HG02981 (cell line): ENCODE results near the gene NXPH1.

Experiments used
- ATAC-seq: cut with Tn5 transposase; IDR thresholded peaks from one replicate; pipeline ENCODE4 v1.9.1; 2021; ENCODE audit warnings: mild to moderate bottlenecking, moderate library complexity; ENCODE audit not compliant: unreplicated experiment

The NXPH1 gene

DNA sequence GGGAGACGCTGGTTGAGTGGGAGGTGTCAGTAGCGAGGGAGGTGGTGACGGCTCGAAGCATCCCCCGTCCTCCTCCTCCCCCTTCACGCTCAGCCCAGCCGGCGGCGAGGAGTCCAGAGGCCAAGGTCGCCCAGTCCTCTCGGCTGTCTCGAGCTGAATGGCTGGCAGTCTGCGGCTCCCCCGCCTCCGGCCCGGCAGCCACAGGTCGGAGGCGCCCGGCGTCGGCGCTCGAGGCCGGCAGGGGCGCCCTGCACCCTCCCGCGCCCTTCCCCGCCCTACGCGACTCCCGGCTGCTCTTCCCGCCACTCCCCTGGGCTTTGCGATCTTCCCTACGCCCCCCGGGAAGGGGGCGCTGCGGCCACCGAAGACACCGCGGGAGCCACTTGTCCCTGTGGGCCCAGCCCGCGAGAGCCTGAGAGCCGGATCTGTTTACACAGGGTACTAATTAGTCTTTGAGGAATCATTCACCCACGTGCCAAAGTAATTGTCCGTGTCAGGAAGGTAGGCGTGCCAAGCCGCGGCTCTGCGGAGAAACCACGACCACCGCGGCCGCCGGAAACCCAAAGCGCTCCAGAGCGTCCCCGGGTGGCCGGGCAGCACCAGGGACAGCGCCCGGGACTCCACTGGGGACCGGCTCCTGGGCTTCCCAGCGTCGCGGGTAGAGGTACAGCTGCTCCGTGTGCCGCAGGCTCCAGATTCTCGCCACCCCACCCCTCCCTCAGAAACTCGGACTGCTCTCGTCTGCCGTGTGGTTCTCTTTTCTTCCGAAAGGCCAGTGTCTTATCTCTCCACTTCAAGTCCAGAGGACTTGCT, at the start of gene NXPH1:
TSS of gene NXPH1 (plus strand) at position 133 of the 813 bp plus-strand sequence.
- ATAC-seq, result no peak

DNA sequence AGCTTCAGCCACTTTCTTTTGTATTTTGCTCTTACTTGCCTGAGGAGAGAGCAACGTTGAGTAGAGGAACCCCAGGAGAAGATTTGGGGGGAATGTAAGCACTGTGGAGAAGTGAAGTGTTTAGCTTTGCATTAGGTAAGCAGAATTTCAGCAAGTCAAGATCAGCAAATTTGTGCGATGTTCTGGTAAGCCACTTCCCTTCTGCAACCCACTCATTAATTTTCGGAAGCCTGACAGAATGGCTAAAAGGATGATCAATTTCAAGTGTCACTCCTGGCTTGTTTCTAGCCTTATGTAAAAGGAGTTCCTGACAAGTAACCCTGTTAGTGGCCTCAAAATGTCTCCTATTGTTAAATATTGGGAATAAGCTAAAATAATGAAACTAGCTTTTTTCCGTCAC, 48.5 kb upstream of the NXPH1 start:
- ATAC-seq, result no peak

DNA sequence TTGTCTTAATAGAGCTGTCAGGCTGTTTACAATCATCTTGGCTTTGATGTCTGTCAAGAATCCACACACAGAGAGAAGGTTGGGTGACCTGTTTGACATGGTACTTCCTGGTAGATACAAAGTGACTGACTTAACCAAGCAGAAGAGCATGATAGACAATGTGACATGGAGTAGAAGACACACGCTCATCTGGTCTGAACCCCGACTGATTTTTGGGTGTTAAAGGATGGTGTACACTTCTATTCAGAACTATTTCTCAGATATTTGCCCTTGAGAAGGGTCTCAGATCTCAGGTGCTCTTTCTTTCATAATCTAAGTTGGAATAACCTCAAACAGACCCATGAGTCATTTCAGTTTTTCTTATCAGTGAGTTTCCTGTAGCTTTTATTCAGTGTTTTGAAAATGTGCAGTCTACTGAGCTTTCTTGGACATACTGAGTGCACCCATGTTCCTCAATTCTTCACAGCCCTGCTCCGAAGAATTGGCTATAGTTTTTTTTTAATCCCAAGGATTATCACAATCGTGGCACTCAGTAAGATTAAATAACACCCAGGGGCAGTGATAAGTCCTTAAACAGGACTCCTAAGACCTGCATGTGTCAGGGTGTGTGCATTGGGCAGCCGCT, 46.4 kb upstream of the NXPH1 start:
- ATAC-seq, result peak; percentile 64

DNA sequence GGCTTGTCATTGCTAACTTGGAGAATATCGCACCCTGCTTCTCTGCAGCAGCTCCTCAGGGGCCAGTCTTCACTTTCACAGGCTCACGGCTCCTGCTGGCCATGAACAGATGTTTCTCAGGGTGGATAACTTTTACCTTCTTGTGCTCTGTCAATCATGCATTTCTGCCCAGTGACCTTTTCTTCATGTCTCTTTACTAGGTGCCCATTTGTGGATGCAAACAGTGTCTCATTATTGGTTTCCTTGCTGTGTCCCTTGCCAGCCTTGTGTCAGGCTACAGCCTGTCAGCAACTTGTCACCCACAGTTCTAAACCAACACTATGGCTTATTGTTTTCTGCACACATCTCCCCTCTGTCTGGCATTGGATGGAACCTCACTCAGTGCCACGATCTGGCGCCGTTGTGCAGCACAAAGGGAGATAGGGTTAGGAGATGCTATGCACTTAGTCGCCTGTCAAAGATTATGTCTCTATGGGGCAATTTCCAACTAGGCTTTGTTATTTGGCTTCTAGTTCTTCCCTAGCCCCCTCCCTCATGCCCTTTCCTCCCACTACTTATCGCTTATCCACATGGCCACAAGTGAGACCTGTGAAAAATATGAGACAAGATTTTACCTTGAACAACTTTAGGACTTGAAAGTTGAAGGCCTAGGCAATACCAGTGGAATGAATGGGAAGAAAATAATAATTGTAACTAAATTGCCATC, 45.7 kb upstream of the NXPH1 start:
- peak; percentile 37 for ATAC-seq

DNA sequence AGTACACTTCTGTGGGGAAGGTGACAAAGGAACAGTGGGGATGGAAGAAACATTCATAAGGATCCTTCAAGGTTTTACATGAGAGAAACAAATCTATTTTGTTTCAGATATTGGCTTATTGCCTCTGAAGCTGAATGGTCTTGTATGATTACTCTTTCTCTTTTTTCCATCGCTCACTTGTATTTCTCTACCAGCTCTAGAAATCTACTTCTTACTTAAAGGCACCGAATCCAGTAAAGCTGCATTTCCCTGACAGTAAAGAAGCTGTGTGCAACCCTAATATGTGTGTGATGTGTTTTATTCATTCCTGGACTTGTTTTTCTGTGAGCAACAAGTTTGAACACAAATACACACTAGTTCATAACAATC, 45.2 kb upstream of the NXPH1 start:
- no peak for ATAC-seq

DNA sequence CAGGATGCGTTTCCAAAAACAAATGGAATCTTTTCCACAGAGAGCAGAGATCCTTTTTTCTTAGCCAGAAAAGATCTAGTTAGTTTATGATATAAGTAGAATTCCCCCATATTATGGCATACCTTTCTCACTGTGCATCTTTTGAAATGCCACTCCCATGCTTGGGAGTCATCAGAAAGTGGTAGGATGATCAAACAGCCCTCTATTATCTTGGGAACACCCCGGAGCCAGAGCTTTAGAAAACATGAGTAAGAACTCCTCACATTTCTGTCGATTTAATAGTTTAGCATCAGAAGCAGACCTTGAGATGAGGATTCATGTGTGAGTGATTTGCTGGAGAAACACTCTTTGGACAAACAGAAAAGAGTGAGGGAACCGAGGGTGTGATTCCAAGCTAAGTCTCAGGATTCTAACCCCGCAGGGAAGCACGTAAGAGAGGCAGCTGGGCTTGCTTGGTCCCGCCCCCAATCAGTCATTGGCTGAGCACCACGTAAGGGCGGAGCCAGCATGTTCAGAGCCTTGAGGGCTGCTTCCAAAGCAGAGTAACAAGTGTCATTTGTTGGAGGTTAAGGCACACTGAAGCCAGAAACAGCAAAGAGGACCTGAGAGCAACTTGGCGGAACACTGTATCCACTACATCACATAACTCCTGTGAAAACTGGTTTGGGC, 43.7 kb upstream of the NXPH1 start:
- no peak for ATAC-seq

GRCh38 chr7:8390262-8390626, 43.2 kb upstream of the NXPH1 start:
- ATAC-seq, result no peak

- no peak for ATAC-seq
Observed at GRCh38 chr7:8391353-8392062, 41.9 kb upstream of the NXPH1 start.

GRCh38 chr7:8396294-8396693, 37.1 kb upstream of the NXPH1 start:
- no peak for ATAC-seq

DNA sequence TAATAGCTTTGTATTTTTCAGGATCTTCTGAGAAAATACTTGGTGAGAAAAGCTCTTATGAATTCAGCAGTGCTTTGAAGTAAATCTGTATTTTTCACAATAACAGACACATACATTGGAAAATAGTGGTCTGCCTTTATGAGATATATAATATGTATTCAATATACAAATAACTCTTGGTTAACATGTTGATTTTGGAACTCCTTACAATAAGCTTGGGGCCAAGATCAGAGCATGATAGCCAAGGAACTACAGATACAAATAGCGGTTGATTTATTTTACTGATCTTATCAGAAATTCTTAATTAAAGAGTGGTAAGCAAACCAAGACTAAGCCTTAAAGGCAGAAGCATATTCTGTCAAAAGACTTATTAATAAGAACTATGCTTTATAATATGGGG, 24.5 kb upstream of the NXPH1 start:
- ATAC-seq, result no peak

GRCh38 chr7:8411103-8411502, 22.3 kb upstream of the NXPH1 start:
- ATAC-seq, result no peak

DNA sequence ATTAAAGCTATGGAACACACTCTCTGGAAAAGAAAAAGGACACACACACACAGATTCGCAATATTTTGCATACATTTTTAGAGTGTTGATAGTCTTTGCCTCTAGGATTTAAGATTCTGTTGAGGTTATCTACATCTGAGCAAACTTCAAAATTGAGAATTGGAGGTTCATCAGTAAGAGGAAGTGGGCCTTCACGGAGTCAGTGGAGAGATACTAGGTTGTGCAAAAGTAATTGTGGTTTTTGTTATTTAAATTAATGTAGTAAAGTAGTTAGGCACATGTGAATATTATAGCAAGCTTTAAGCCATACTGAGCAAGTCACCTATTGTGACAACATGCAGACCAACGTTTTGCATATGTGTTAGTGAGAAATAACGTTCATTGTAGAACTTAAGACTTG, 19.8 kb upstream of the NXPH1 start:
- no peak for ATAC-seq

GRCh38 chr7:8418629-8419245, 14.7 kb upstream of the NXPH1 start:
- peak; percentile 81 for ATAC-seq

GRCh38 chr7:8422177-8422576, 11.2 kb upstream of the NXPH1 start:
- no peak for ATAC-seq

DNA sequence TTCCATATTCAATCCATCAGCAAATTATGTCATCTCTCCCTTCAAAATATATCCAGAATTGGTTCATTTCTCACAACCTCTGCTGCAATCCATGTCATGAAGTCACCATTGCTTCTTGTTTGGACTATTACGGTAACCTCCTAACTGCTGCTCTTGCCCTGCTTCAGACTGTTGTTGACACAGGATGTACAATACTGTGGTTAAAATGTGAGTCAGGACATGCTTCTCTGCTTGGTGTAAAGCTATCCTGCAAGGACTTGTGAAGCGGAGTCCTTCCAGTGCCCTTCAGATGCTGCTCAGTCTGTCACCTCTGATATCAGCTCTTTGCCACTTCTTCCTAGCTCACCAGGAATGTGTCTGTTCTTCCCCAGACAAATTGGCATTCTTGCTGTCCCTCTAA, 10.4 kb upstream of the NXPH1 start:
- no peak for ATAC-seq

DNA sequence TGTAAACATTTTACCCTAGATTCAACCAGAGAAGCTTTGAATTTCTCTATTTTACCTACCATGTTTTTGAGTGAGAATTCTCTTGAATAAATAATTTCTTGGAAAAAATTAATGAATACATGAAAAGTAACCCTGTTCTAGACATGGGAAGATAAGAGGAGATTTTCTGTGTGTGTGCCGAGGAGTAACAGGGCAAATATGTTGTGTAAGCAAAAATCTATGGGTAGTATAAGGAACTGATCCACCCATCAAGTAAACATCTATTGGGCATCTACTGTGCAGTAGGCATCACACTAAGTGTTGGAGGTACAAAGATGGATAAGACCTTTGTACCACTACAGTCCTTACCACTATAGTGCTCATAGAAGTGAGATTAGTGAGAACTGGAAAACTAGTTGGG, 8.2 kb upstream of the NXPH1 start:
- ATAC-seq, result no peak

GRCh38 chr7:8430643-8431042, 2.8 kb upstream of the NXPH1 start:
- no peak for ATAC-seq

- no peak for ATAC-seq
Observed at GRCh38 chr7:8434290-8435002, 1.0 kb downstream of the NXPH1 start.

GRCh38 chr7:8435095-8435494, 1.7 kb downstream of the NXPH1 start:
- no peak for ATAC-seq
